HTR-8/SVneo (cell line): ENCODE measurements around the gene OPTC.
"Not testable (repeated sequence)": the region's sequence is repeated elsewhere in the genome, so short reads cannot be mapped to it uniquely, and the experiment has no call there.

Experiments used
- DNase-seq: peaks from one replicate; pipeline ENCODE4 v3.0.0; 2011; ENCODE audit warnings: low spot score, mixed read lengths; ENCODE audit not compliant: insufficient read length
- FAIRE-seq: peaks from 2 replicates; lab custom pipeline; 2011; peaks lifted over from hg19 to GRCh38; lab: Jason Lieb, UNC

Gene OPTC

DNA sequence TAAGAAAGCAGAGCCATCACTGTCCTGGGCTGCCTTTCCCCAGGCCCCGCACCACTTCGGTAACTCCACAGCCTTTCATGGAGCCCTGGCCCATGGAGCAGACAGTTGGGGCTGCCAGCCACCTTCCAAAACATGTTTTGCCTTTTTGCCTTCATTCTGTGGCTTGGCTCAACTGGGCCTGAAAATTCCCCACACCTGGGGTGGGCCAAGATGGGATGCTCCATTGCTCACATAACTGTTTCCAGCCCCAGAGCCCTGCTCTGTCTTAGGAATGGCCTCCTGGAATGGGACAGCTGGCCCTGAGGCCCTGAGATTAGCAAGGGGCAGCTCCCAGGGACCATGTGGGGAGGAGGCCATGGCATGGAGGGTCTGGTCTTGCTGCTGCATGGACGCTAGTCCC lies 29.2 kb upstream of the OPTC start:
- DNase-seq (no peak), FAIRE-seq (no peak)

DNA sequence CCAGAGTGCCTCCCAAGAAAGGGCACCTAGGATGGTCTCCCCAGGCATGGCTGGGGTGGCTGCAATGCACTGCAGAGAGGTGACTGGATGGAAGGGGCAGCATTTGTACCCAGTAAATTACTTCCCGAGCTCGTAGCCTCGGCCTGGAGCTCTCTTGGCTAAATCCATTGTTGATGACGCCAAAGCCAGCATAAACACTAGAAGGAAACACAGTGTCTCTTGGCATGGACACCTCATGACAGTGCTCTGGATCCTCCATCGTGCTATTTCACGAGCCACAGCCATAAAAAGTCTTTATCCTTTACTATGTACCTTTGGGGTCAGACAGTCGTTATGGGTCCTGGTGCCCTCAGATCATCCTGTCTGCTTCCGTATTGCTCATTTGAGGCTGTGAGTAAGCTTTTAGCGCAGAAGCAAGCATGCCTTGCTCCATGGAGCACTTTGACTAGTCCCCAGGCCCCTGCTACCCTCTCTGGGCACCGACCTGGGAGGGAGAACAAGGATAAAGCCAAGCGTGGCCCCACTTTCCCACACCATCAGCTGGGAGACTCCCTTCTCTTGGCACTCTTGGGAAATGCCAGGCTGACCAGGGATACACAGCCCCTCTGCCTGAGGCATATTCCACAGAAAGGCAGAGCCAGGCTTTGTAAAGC lies 28.7 kb upstream of the OPTC start:
- DNase-seq (no peak), FAIRE-seq (no peak)

DNA sequence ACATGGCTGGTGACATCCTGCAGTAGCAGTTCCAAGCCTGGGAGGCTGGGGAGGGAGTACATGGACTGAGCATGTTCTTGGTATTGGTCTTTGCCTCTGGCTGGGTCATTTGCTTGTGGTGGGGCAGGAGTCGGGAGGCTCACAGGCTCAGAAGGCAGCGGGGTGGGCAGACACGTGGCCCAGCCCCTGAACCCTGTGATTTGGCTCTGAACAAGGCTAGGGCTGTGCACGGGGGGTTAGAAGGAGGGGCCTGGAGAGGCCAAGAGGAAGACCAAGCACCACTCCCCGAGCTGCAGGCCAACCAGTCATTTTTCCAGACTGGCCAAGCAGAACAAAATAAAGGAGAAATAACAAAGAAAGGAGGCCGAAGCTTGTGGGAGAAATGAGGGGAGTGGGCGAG lies 28.0 kb upstream of the OPTC start:
- DNase-seq (no peak), FAIRE-seq (no peak)

DNA sequence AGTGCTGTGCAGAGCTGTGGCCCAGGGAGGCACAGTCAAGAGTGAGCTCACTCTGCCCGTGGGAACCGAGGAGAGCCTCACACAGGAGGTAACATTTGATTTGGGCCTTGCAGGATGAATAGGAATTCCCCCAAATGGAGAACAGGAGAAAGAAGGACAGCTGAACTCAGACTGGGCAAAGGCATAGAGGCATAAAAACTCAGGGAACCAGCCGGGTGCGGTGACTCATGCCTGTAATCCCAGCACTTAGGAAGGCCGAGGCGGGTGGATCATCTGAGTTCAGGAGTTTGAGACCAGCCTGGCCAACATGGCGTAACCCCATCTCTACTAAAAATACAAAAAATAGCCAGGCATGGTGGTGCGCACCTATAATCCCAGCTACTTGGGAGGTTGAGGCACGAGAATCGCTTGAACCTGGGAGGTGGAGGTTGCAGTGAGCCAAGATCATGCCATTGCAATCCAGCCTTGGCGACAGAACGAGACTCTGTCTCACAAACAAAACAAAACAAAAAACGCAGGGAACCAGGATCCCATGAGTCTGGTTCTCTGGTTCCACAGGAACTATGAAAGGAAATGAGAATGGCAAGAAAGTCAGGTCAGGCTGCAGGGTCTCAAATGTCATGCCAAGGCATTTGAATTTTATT lies 26.9 kb upstream of the OPTC start:
- DNase-seq, FAIRE-seq: not testable (repeated sequence)

DNA sequence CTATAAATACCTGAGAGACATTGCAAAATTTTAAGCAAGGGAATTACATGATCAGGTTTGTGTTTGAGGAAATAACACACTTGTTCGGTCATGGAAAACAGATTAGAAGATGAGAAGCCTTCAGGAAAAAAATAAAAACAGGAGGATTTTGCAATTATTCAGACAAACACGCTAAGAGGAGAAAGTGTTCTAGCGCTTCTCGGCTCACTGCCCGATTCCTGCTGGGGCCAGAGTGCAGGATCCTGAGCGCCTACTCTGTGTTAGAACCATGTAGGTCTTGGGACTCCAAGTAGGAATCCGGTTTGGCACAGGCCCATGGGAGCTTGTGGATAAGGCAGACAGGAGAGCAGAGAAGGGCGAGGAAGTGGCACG lies 26.4 kb upstream of the OPTC start:
- no peak for DNase-seq
- FAIRE-seq: no peak

DNA sequence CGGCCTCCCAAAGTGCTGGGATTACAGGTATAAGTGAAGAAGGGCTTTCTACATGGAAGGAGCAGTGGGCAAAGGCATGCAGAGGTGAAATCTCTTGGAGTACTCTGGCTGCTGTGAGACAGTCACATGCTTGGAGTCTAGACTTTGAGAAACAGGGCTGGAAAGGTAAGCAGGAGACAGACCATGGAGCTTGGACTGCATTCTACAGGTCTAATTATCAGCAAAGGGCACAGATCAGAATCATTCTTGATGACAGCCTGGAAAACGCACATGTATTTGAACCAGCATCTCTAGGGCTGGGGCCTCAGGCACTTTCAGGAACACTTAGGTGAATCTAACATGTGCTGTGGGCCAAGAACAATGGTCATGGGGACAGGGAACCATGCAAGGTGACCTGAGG lies 25.6 kb upstream of the OPTC start:
- FAIRE-seq: no peak
- DNase-seq: no peak

DNA sequence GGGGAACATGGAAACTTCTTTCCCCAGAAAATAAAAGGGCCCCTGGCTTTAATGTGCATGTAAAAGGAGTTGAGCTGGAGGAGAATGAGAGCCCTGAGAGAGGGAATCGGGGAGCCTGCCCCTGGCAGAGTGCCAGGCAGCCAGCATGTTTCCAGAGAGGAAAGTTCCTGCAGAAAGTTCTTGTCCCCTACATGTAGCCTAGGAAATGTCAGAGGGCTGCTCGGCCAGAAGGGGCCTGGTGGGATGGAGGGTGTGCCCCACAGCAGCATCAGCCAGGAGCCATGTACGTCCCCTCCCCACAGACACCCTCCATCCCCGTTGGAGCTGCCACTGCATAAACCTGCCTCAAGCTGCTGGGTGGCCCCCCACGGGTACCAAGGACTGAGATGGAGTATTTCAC lies 23.7 kb upstream of the OPTC start:
- no peak for FAIRE-seq
- DNase-seq: no peak

DNA sequence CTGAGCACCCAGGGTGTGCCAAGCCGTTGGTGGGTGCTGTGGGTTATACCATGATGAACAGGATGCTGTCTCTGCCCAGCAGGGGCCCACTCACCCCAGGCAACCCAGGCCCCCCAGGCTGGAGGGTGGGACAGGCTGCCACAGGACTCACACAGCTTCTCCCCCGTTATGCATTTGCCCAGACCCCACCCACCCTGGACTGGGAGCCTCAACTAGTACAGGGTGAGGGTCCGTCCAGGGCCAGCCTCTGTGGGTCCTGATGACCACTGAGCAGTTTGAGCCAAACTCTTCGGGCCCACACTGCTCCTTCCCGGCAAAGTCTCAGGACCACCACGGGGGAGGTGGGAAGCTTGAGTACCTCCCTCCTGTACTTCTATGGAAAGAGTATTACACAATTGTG lies 22.1 kb upstream of the OPTC start:
- FAIRE-seq: no peak

DNA sequence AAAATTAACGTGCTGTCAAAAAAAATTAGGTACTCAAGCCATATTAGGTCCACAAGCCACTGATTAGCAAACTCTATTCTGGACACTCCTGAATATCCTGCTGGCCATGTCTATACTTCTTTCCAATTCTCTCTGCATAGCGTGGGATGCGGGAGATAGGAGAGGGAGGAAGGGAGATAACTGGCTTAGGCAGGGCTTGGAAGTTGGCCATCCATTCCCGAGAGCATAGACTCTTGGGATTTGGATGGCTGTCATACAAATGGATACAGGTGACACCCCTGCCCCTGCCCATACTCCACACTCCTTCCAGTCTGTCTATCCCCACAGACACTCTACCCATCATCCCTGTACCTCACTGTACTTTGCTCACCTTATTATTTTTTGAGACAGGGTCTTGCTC lies 20.7 kb upstream of the OPTC start:
- DNase-seq (no peak), FAIRE-seq (no peak)

More for the DNA sequence above, 22.1 kb upstream of the OPTC start:
- DNase-seq: no peak

DNA sequence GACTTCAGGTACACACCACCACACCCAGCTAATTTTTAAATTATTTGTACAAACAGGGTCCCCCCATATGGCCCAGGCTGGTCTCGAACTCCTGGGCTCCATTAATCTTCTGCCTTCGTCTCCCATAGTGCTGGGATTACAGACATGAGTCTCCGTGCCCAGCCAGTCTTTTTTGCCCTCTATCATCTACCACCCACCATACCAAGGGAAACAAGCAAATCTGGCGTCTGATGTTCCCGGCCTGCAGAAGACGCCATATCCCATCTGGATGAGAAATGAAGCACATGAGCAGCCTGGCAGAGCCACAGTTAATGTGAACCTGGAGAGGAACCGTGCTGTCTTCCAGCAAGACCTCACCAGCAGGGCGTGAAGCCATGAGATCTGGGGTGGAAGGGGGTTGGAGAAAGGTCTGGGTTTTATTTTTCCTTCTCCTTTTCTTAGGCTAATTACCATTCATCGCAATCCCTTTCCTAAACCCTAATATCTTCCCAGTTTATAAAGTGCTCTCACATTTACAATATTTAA lies 20.1 kb upstream of the OPTC start:
- FAIRE-seq: no peak
- DNase-seq: no peak

DNA sequence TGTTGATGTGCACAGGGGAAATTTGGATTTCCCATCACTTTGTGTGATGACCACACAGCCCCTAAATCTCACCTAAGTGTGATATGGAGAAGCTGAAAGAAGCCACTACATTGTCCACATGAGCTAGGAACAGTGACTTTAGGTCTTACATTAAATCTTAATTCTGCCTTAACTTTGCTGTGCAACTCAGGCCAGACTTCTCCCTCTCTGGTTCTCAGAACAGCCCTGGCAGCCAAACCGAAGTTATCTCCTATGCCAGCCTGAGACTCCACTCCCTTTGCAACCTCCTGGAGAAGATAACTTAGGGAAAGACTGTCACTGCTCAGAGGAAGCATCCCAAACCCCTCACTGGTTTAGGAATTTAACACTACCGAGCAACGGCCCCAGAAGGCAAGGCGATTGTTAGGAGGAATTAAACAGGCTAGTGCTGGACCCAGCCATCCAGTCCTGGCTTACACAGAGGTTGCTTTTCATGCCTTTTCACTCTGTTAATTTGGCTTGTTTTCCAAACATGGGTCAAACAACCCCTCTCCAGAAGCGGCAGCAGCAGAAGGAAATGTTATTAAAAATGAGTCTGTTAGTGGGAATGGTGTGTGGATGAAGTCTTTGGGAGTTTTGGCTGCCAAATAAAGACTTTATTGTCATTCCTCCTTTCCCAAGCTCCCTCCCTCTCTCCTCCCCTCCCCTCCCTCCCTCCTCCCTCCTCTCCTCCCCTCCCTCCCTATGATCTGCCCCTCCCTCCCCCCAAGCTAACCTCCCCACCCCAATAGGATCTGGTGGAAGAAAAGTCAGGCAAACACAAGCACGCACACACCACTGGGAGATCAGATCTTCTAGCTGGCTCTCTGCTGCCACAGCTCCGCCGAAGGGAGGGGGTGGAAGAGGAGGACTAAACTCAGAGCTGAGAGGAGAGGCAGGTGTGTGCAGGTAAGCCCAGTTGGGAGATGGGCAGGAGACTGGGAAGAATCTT lies 18.7 kb upstream of the OPTC start, which contains the start of gene PRELP:
PRELP (plus strand) TSS at position 795 of the 970 bp plus-strand sequence. CDS start 7,379 bp downstream, outside the sequence.
- DNase-seq (peak; percentile 41), FAIRE-seq (no peak)

DNA sequence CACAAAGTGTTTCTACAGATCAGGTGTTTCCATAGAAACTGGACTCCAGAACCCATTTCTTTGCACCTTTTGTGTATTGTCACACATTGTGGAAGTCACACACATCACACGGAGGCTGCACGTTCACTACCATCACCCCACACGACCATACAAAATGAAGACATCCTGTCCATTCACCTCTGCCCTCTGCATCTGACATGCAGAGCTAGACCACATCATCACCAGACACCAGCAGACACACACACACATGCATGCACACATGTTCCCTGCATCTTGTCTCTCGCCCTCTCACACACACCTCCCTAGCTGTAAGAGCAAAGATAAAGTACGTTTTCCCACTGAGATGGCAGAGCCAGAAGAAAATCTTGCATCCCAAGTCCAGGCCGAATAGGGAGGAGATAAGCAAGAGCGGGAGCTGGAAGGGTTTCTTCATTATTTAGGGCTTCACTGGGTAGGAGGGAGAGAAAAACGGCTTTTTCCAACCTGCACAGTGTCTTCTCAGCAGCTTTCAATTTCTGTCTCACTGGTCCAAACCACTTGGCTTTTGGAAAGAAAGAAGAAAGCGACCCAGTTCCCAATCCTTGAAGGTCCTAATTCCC lies 17.6 kb upstream of the OPTC start:
- no peak for DNase-seq
- FAIRE-seq: peak; percentile 80

DNA sequence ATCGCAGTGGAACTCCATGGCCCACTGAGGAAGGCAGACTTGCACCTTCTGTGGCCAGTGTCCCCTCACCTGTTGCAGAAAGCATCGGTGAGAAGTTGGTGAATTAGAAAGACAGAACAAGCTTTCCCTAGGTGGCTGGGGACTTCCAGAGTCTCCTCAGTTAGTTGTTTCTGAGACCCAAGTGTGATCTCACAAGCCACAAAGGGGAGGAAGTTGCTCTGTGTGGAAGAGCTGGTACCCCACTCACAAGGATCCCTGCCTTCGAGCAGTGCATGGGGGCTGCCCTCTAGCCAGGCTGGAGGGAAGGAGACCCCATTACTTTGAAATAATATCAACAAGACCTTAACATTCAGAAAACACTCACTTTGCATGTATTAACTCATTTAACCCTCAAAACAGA lies 16.2 kb upstream of the OPTC start:
- DNase-seq (no peak), FAIRE-seq (no peak)

DNA sequence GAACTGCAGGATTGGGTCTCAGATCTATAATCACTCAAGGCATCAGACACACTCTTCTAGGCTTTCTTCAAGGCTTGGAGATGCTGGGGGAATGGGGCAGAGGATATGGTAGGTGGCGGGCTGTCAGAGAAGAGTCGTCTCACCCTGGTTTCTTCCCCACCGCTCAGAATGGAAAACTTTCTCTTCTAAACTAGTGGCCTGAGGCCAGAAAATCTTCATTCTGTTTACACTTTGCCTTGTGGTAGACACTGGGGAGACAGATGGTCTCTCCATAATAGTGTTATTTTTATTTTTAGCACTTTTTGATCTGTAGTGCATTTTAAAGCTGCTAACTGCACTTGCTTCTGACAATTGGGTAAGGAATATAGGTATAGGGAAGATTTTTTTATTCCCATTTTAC lies 15.7 kb upstream of the OPTC start:
- DNase-seq: no peak
- FAIRE-seq: no peak

DNA sequence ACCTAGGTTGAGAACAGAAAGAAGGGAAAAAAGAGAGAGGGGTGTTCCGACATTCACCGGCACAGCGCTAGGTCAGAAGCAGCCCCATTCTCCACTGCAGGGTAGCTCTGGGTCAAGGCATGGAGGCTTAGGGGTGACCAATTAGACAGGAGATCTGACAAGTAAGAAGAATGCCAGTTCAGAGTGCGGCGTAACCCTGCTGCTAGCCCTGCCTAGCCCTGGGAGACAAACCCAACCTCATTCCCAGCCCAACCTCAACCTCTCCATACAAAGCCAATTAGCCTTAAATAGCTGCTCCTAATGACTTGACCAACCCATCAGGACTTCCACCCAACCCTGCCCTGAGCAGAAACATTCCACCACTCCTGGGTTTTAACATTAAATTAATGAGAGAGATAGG lies 15.0 kb upstream of the OPTC start:
- FAIRE-seq (no peak), DNase-seq (no peak)

DNA sequence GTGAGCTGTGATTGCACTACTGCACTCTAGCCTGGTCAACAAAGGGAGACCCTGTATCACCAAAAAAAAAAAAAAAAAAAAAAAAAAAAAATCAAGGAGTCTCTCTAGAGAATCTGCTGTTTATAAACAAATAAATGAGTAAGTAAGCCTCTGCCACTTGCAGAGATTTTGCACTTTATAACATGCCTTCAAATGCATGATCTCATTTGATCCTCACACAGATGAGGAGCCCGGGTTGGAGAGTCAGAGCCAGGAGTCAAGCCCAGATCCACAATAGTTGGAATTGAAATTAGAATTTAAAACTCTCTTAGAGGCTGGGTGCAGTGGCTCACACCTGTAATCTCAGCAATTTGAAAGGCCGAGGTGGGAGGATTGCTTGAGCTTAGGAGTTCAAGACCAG lies 14.3 kb upstream of the OPTC start:
- DNase-seq (no peak), FAIRE-seq (no peak)

DNA sequence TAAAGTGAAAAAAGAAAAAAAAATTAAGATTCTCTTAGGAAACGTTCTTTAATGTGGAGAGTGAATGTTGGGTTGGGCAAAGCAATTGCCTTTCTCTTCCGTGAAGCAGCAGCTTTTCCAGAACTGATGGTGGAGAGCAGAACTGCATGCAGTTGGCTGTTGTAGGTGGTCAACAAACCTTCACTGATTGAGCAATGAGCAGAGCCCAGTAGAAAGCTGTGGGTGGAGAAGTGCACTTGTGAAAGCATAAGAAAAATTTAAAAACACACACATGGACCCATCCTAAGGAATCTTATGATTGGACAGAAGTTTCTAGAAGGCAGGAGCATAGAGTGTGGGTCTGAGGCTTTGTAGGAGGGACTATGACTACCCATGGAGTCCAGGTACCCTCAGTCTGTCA lies 13.9 kb upstream of the OPTC start:
- FAIRE-seq: peak; percentile 48
- no peak for DNase-seq

DNA sequence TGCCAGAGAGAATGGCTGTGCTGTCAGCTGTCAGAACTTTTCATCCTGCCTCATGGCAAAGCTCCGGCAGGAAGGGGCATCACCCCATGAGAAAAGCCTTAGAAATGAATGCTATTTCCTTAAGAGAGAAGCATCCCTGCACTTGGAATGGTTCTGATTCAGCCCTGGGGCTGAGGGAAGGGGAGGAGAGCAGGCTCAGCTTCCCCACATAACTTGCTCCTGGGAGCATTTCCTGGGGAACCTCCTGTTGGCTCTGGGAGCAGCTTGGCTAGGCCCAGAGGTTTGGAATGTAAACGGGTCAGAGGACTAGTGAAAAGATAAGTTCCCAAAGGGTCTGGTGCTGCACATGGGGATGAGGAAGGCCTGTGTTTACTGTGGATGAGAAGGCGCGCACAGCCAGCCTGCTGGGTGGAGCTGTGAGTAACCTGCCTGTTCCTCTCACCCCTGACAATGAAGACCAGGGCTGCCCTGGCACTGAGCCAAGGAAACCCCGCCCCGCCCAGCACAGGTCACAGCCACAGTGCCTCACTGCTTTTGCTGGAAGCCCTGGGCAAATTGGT lies 13.3 kb upstream of the OPTC start:
- peak; percentile 91 for FAIRE-seq
- peak; percentile 87 for DNase-seq

DNA sequence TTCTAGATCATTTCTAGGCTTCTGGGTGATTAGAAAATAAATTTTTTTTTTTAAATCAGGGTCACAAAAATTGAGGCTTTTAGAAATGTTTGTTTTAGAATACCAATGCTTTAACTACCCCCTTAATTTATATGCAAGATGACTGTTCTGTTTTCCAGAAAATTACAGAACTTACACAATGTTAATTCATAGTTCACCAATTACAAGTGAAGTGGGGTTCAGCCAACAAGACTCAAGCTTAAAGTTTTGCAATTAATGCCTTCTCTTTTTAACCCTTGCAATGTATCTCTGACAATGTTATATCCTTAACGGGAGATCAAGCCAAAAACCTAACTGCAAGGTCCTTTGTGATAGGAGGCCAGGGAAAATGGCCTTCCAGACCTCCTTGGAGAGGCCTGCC lies 12.8 kb upstream of the OPTC start:
- FAIRE-seq (no peak), DNase-seq (no peak)
